Thoracic aorta (tissue), 2 donors: Measurements from ENCODE around the gene EPHB3. TPM values are rescaled to one million over a fixed set of nuclear protein-coding genes. Genes with fewer than 3 reads are reported as not detected.

Experiments
- ATAC-seq: fragments of 150-250 bp; one replicate; pipeline ENCODE4 v1.8.0; 2017; ENCODE audit warnings: low read depth; ENCODE audit not compliant: insufficient number of reproducible peaks, low FRiP score
- DNase-seq: peaks from one replicate; pipeline ENCODE4 v3.0.0-alpha.2; 2020; ENCODE audit warnings: low spot score
- H3K27ac ChIP-seq, 2 donors: fragments of 200-600 bp; sonication (generic); 1 replicate in 1 of 2; 2 replicates in 1 of 2; pipeline ENCODE4 v1.5.1; 2016; ENCODE audit warnings: mild to moderate bottlenecking in 2 of 2, moderate library complexity in 2 of 2
- H3K27me3 ChIP-seq: fragments of 200-600 bp; sonication (generic); replicated peaks from 2 replicates; pipeline ENCODE4 v1.6.0; 2016; ENCODE audit warnings: mild to moderate bottlenecking; ENCODE audit not compliant: insufficient read depth
- H3K36me3 ChIP-seq: fragments of 200-600 bp; sonication (generic); one replicate; pipeline ENCODE4 v1.5.1; 2016
- H3K4me1 ChIP-seq, 2 donors: fragments of 200-600 bp; sonication (generic); 1 replicate in 1 of 2; 2 replicates in 1 of 2; pipeline versions ENCODE4 v1.5.1 to v1.6.0; 2016; ENCODE audit warnings: low read depth in 2 of 2, mild to moderate bottlenecking in 1 of 2; ENCODE audit not compliant: control insufficient read depth in 1 of 2
- H3K4me3 ChIP-seq: fragments of 200-600 bp; sonication (generic); 2 replicates; pipeline ENCODE4 v1.5.1; 2016; ENCODE audit warnings: mild to moderate bottlenecking
- H3K9me3 ChIP-seq: fragments of 200-600 bp; sonication (generic); 2 replicates; pipeline ENCODE4 v1.5.1; 2016
- CTCF ChIP-seq: fragments of 200-600 bp; sonication (generic); IDR thresholded peaks from one replicate; pipeline ENCODE4 v1.5.1; 2019; ENCODE audit warnings: antibody characterized with exemption
- total RNA-seq, 2 donors: library from RNA; depleted of rRNA; stranded (reverse); fragments of >200 nt; gene quantifications; one replicate each; pipeline versions ENCODE4 v1.1.0 to v1.2.3, GENCODE V29; 2016

EPHB3 gene
- total RNA-seq, 2 donors from 2014 or later = 2.8 to 5.0 TPM

GRCh38 chr3:184586851-184587250 is 25.3 kb downstream of the EPHB3 start:
- TF ChIP-seq CTCF = no peak
- ATAC-seq = no peak

GRCh38 chr3:184588776-184589175 is 27.2 kb downstream of the EPHB3 start:
- no peaks in the 10 kb centered on the region for H3K36me3 ChIP-seq
- DNase-seq (no peak), ATAC-seq (no peak)
- H3K4me3 ChIP-seq = no peak overlapping the region
- TF ChIP-seq CTCF = no peak
- H3K27ac ChIP-seq = no peak overlapping the region
- H3K4me1 ChIP-seq = peaks cover 0 to 12% of the 10 kb centered on the region in 2 donors
- no peaks in the 10 kb centered on the region for H3K27me3 ChIP-seq
- no peaks in the 10 kb centered on the region for H3K9me3 ChIP-seq

More at GRCh38 chr3:184586851-184587250, 25.3 kb downstream of the EPHB3 start:
- H3K4me1 ChIP-seq = peaks cover 3 to 14% of the 10 kb centered on the region in 2 donors
- no peak overlapping the region for H3K27ac ChIP-seq
- no peak overlapping the region for H3K4me3 ChIP-seq
- no peak for DNase-seq
- H3K27me3 ChIP-seq = no peaks in the 10 kb centered on the region
- H3K36me3 ChIP-seq = no peaks in the 10 kb centered on the region
- H3K9me3 ChIP-seq = no peaks in the 10 kb centered on the region

GRCh38 chr3:184590795-184591194 is 29.2 kb downstream of the EPHB3 start:
- Histone ChIP-seq H3K27ac (no peak overlapping the region), H3K36me3 (no peaks in the 10 kb centered on the region), H3K9me3 (no peaks in the 10 kb centered on the region), H3K4me1 (peaks cover 0 to 5% of the 10 kb centered on the region in 2 donors), H3K27me3 (no peaks in the 10 kb centered on the region), H3K4me3 (no peak overlapping the region)
- DNase-seq (no peak), ATAC-seq (no peak)
- TF ChIP-seq CTCF = no peak

- H3K36me3 ChIP-seq = no peaks in the 10 kb centered on the region
- ATAC-seq (no peak), DNase-seq (no peak)
- peaks cover 0 to 5% of the 10 kb centered on the region in 2 donors for H3K4me1 ChIP-seq
- no peaks in the 10 kb centered on the region for H3K27me3 ChIP-seq
- no peak overlapping the region for H3K27ac ChIP-seq
- no peak overlapping the region for H3K4me3 ChIP-seq
- no peaks in the 10 kb centered on the region for H3K9me3 ChIP-seq
- TF ChIP-seq CTCF = no peak
These were observed 30.2 kb downstream of the EPHB3 start for GRCh38 chr3:184591789-184592188.

- no peak overlapping the region for H3K4me3 ChIP-seq
- no peak for ATAC-seq
- no peaks in the 10 kb centered on the region for H3K9me3 ChIP-seq
- no peaks in the 10 kb centered on the region for H3K36me3 ChIP-seq
- peaks cover 0 to 5% of the 10 kb centered on the region in 2 donors for H3K4me1 ChIP-seq
- no peak for TF ChIP-seq CTCF
- H3K27me3 ChIP-seq = no peaks in the 10 kb centered on the region
- DNase-seq = no peak
- no peak overlapping the region for H3K27ac ChIP-seq
These were observed 31.0 kb downstream of the EPHB3 start for GRCh38 chr3:184592371-184593219.
